ENCODE results near the gene RAPGEF3.
A peak's percentile ranks its signal among the peaks of the same experiment; 100 is the strongest.

The RAPGEF3 gene

GRCh38 chr12:47776471-47777143, 17.9 kb upstream of the RAPGEF3 start:
- DNase-seq: no peak

DNA sequence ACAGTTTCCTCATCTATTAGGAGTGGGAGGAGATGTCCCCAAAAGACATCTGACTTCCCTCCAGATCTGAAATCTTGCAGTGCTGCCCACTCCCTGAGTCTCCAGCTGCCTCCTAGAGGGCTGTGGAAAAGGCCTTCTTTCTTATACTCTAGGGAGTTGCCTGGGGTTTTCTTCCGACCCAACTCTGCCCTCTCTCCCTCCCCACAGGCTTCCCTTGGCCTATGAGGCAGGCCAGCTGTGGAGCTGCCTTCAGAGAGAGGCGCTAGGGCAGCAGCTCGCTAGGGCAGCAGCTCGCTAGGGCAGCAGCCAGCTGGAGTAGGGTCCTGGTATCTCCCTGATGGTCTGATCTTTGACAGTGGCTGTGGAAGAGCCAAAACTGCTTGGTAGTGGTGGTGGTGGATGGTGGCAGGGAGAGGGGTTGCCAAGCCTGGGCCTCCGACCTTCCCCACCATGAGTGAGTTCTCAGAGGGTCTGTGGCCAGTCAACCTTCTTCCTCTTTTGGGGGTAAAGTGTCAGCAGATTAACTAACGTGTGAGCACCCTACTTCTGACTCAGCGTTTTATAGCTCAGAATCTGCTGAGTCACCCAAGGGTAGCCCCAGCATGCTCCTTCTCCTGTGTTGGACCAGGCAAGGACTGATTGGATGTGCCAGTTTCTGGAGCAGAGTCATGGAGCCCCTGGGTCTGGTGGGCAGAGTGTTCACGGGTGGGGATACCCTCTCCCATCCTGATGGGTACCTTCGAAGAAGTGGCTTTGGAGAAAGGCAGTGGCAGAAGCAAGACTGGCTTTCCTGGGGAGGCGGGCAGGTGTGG, 16.6 kb upstream of the RAPGEF3 start:
- DNase-seq: no peak

- no peak for DNase-seq
Measured at GRCh38 chr12:47774663-47775062, 16.0 kb upstream of the RAPGEF3 start.

GRCh38 chr12:47773858-47774580, 15.3 kb upstream of the RAPGEF3 start:
- DNase-seq: no peak

DNA sequence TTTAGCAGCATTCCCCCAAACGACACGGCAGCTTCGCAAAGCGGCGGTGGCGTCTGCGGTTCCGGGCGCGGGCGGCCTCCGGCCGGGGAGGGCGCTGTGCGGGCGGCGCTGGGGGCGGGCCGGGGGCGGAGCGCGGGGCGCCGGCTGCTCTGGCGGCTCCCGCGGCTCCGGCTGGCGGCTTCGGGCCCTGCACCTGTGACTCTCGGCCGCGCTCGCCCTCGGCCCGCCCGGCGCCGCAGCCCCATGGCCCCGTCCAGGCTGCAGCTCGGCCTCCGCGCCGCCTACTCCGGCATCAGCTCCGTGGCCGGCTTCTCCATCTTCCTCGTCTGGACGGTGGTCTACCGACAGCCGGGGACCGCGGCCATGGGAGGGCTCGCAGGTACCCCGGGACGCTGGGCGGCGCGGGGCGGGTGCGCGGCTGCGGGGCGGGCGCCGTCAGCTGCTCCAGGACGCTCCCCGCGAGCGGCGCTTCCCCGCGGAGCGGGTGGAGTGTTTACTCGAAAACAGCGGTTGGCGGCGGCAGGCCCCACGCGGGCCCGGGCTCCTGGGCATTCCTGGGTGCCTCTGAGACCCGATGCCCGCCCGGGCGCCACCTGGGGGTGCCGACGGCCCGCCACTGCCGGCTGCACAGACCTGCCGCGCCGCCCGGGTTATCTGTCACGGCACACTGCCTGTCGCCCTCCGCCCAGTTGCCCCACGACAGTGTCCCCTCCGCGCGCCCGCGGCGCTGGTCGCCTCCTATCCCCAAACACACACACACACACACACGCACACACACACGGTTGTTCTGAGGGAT, 14.6 kb upstream of the RAPGEF3 start, which contains the start of gene SLC48A1:
Gene SLC48A1, plus strand, starts transcription at position 177 of the 796 bp plus-strand sequence. Its CDS starts 67 bp downstream, at position 244.
- peak; percentile 67 to 75 for DNase-seq

DNA sequence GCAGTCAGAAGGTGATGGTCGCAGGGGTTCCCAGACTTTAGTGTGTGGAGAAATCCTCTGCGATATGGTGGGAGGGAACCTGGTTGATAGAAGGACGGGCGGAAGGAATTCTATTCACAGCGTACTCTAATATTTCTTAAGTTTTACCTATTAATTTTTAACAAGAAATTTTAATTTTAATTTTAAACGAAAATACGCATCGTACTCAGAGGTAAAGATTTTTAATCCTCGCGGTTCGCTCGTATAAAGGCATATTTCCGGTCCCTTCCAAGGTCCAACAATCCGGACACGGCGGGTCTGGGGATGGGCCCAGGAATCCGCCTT, 14.0 kb upstream of the RAPGEF3 start:
- no peak for DNase-seq

DNA sequence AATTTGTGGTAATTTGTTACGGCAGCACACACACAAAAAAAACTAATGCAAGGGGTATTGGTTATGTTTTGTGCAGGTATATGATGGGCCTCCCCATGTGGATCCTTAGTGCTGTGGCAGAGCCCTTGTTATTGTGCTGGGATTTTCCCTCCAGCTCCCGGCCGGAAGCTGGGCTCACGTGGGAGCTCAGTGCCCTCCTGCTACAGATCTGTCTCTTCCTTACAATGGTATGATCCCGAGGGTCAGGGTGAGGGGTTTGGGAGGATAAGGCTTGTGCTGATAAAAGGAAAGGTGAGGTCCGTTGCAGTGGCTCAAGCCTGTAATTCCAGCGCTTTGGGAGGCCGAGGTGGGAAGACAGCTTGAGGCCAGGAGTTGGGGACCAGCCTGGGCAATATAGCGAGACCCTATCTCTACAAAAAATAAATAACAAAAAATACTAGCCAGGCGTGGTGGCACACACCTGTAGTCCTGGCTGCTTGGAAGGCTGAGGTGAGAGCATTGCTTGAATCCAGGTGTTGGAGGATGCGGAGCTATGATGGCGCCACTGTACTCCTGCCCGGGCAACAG, 13.5 kb upstream of the RAPGEF3 start:
- no peak for DNase-seq

- no peak for DNase-seq
Measured at GRCh38 chr12:47771304-47771703, 12.6 kb upstream of the RAPGEF3 start.

GRCh38 chr12:47770086-47770726, 11.5 kb upstream of the RAPGEF3 start:
- no peak for DNase-seq

DNA sequence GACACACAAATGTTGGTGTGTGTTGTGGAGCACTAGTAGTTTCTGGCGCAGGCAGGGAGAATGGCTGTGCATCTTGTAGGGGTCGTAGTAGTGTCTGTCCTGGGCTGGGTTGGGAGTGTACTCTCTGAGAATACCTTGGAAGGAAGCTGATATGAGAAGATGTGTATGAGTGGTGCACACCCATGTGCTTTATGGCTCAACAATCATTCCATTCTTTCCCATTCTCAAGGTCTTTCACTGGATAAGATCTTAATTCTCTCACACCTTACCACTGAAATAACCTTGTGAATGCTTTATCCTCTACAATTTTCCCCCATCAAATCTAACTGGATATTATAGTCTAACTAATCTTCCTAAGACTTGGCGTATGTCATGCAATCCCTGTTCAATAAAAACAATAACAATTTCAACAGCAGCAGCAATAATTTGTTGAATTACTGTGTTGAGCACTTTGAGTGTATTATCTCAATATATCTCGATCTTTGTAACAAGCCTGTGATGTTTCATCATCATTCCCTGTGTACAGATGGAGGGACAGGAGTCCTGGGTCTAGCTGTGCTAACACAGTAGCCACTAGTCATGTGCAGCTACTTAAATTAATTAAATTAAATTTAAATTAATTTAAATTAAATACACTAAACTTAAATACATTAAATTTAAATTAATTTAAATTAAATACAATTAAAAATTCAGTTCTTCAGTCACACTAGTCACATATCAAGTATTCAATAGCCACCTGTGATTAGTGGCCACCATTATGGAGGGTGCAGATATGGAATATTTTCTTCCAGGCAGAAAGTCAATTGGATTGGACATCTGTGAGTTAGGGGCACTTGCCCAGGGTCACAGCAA, 10.8 kb upstream of the RAPGEF3 start:
- DNase-seq: no peak

DNA sequence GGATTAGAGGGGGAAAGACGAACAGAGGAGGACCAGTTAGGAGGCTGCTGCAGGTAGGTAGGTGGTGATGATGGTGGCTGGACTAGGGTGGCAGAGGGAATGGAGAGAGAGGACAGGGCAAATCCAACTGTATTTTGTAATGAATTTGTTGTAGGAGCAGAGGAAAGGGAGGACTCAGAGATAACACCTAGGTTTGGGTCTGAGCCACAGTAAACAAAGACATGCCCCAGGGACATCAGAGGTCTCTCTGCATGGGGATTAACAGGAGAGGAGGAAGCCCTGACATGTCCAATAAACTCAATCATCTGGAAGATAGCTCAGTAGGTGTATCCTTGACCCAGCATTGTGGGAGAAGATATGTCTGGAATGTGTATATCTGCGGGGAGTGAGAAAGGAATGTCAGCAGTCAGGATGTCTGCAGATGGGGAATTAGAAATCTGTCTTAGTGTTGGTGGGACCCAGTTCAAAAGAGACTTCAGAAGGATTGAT, 9.7 kb upstream of the RAPGEF3 start:
- no peak for DNase-seq

GRCh38 chr12:47767216-47767724, 8.6 kb upstream of the RAPGEF3 start:
- peak; percentile 67 to 69 for DNase-seq

DNA sequence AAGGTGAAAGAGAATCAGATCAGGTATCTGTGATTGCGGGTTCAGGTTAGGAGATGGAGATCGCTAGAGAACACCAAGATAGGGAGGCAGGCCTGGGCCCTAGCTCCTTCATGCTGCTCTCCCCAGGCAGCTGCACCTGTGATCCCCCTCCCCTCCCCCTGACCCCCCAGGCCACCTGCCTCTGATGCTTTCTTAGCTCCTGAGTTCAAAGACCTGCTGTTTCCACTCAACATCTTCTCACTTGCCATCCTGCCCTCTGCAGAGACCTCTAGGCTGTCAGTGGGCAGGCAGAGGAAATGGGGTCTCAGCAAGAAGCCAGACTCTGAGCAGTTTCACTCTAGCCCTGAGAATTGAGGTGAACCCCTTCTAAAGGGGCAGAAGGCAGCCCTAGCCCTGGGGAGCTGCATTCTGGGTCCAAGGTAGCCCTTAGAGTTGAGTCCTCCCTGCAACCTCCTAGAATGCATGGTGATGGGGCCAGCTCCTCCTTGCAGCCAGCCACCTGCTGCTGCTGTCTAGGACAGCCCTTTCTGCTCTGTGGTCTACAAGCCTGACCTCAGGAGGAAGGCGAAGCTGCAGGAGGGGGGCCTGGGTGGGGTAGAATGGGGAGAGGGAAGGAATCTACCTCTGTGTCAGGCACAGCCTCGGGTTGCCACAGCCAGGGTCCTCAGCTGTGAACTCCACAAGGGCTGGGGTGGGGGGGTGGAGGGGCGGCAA, 8.0 kb upstream of the RAPGEF3 start:
- DNase-seq: no peak

DNA sequence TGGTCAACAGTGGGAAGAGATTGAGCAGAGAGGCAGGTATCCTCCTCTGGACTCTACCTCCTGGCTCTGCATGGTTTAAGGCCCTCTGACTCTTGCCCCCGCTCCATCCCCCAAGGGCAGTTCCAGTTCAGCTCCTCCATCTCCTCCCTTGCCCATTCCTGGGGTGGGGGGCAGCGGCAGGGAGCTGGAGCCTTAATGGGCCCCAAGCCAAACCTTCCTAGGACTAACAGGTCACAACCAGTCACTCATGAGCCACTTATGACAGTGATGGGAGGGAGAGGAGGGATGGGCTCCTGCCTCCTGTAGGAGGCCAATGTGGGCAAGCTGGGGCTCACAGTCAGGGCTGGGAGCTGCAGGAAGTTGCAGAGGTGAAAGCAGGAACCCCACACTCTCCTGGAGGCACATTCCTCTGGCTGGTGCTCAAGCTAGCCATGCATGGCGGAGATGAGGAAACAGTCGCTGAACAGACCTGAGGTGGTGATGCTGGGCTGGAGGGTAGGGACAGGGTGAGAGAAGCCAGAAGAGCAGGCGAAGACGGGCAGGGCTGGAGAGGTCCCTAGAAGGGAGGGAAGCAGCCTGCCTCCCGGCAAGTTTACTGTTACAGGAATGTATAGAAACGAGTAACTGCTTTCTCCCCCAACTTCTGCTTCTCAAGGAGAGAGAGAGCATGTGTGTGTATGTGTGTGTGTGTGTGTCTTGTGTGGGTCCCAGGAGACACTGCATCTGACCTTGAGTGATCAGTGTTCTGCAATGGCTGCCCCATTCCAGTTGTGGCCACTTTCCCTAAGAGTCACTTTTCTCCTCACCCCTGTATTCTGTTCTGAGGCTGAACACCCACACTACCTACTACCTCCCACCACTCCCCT, 5.0 kb upstream of the RAPGEF3 start:
- no peak for DNase-seq

DNA sequence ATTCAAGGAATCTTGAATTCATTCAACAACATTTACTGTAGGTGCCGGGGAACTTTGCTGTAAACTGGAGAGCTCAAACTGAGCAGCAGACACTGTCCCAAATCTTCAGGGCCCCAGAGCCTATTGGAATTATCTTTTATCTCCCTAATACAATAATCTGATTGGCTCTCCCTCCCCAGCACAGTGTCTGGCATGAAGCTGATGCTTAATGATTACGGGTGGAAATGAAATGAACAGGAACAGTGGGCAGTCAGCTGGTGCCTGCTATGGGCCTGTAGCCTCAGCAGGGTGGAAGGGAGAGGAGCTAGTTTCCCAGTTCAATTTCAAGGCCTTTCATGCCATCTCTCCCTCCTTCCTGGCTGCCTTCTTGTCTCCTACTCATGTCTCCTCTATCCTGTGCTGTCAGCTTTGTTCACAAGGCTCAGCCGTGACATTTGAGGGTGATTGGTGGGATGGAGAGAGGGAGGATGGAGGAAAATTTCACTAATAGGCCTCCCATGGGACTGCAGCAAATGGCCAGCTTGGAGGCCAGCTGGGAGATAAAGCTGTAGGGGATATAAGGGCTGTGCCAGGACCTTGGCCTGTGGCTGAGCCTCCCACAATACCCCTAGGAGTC, 4.3 kb upstream of the RAPGEF3 start:
- no peak for DNase-seq

DNA sequence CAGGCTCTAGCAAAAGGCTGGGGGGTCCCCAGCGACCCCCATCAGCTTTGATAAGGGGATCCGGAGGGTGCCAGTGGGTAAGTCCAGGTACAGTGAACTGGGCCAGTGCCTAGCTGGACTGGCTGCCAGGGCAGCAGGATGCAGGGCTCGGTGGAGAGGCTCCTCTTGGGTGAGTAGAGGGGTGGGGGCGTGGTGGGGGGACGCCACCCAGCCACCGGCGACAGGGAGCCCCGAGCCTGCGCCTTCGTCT, 171 bp downstream of the RAPGEF3 start:
- no peak for DNase-seq

- DNase-seq: no peak
Measured at GRCh38 chr12:47757840-47758583, 668 bp downstream of the RAPGEF3 start.

GRCh38 chr12:47757364-47757839, 1.3 kb downstream of the RAPGEF3 start:
- no peak for DNase-seq
